ENCODE data around the gene CCSER1.
"Not testable (repeated sequence)": the region's sequence is repeated elsewhere in the genome, so short reads cannot be mapped to it uniquely, and the experiment has no call there.

The CCSER1 gene

GRCh38 chr4:90357117-90357710 is 230.0 kb downstream of the CCSER1 start:
- H3K36me3 ChIP-seq (ENCODE audit: control insufficient read depth, insufficient read depth, low read length), result no peaks in the 10 kb centered on the region
- no peaks in the 10 kb centered on the region for H3K4me1 ChIP-seq (ENCODE audit: control insufficient read depth, insufficient read depth, low read length)
- H3K9ac ChIP-seq (ENCODE audit: low read depth, low read length), result no peak overlapping the region
- H3K4me3 ChIP-seq (ENCODE audit: low read depth, low read length), result no peak overlapping the region
- H3K27ac ChIP-seq (ENCODE audit: low read depth, low read length), result no peak overlapping the region
- no peaks in the 10 kb centered on the region for H3K9me3 ChIP-seq (ENCODE audit: control insufficient read depth, insufficient read depth, low read length)
- no peaks in the 10 kb centered on the region for H3K27me3 ChIP-seq (ENCODE audit: control insufficient read depth, insufficient read depth, low read length)

GRCh38 chr4:90375081-90375480 is 247.9 kb downstream of the CCSER1 start:
- H3K9me3 ChIP-seq (ENCODE audit: control insufficient read depth, insufficient read depth, low read length), result no peaks in the 10 kb centered on the region
- H3K27ac ChIP-seq (ENCODE audit: low read depth, low read length), result no peak overlapping the region
- no peaks in the 10 kb centered on the region for H3K27me3 ChIP-seq (ENCODE audit: control insufficient read depth, insufficient read depth, low read length)
- H3K9ac ChIP-seq (ENCODE audit: low read depth, low read length), result no peak overlapping the region
- no peak overlapping the region for H3K4me3 ChIP-seq (ENCODE audit: low read depth, low read length)
- no peaks in the 10 kb centered on the region for H3K36me3 ChIP-seq (ENCODE audit: control insufficient read depth, insufficient read depth, low read length)
- H3K4me1 ChIP-seq (ENCODE audit: control insufficient read depth, insufficient read depth, low read length), result no peaks in the 10 kb centered on the region

GRCh38 chr4:90393215-90393614 is 266.0 kb downstream of the CCSER1 start:
- no peaks in the 10 kb centered on the region for H3K36me3 ChIP-seq (ENCODE audit: control insufficient read depth, insufficient read depth, low read length)
- H3K9ac ChIP-seq (ENCODE audit: low read depth, low read length), result no peak overlapping the region
- H3K4me3 ChIP-seq (ENCODE audit: low read depth, low read length), result no peak overlapping the region
- no peaks in the 10 kb centered on the region for H3K4me1 ChIP-seq (ENCODE audit: control insufficient read depth, insufficient read depth, low read length)
- H3K27ac ChIP-seq (ENCODE audit: low read depth, low read length), result no peak overlapping the region
- H3K27me3 ChIP-seq (ENCODE audit: control insufficient read depth, insufficient read depth, low read length), result no peaks in the 10 kb centered on the region
- no peaks in the 10 kb centered on the region for H3K9me3 ChIP-seq (ENCODE audit: control insufficient read depth, insufficient read depth, low read length)

GRCh38 chr4:90403781-90404180 is 276.6 kb downstream of the CCSER1 start:
- Histone ChIP-seq H3K9ac (ENCODE audit: low read depth, low read length) (no peak overlapping the region), H3K4me3 (ENCODE audit: low read depth, low read length) (no peak overlapping the region), H3K27me3 (ENCODE audit: control insufficient read depth, insufficient read depth, low read length) (no peaks in the 10 kb centered on the region), H3K36me3 (ENCODE audit: control insufficient read depth, insufficient read depth, low read length) (no peaks in the 10 kb centered on the region), H3K27ac (ENCODE audit: low read depth, low read length) (no peak overlapping the region), H3K4me1 (ENCODE audit: control insufficient read depth, insufficient read depth, low read length) (no peaks in the 10 kb centered on the region), H3K9me3 (ENCODE audit: control insufficient read depth, insufficient read depth, low read length) (peaks cover 10% of the 10 kb centered on the region)

- not testable (repeated sequence) for H3K9ac ChIP-seq (ENCODE audit: low read depth, low read length); H3K4me3 ChIP-seq (ENCODE audit: low read depth, low read length); H3K36me3 ChIP-seq (ENCODE audit: control insufficient read depth, insufficient read depth, low read length); H3K9me3 ChIP-seq (ENCODE audit: control insufficient read depth, insufficient read depth, low read length); H3K27ac ChIP-seq (ENCODE audit: low read depth, low read length); H3K27me3 ChIP-seq (ENCODE audit: control insufficient read depth, insufficient read depth, low read length); H3K4me1 ChIP-seq (ENCODE audit: control insufficient read depth, insufficient read depth, low read length)
Observed at GRCh38 chr4:90407897-90408296, 280.7 kb downstream of the CCSER1 start.

- H3K27ac ChIP-seq (ENCODE audit: low read depth, low read length); H3K9ac ChIP-seq (ENCODE audit: low read depth, low read length); H3K4me1 ChIP-seq (ENCODE audit: control insufficient read depth, insufficient read depth, low read length): not testable (repeated sequence)
Observed at GRCh38 chr4:90412786-90413185, 285.6 kb downstream of the CCSER1 start.

GRCh38 chr4:90415116-90415515 is 287.9 kb downstream of the CCSER1 start:
- Histone ChIP-seq H3K27me3 (ENCODE audit: control insufficient read depth, insufficient read depth, low read length) (no peaks in the 10 kb centered on the region), H3K9me3 (ENCODE audit: control insufficient read depth, insufficient read depth, low read length) (no peaks in the 10 kb centered on the region), H3K9ac (ENCODE audit: low read depth, low read length) (no peak overlapping the region), H3K36me3 (ENCODE audit: control insufficient read depth, insufficient read depth, low read length) (no peaks in the 10 kb centered on the region), H3K4me1 (ENCODE audit: control insufficient read depth, insufficient read depth, low read length) (no peaks in the 10 kb centered on the region), H3K27ac (ENCODE audit: low read depth, low read length) (no peak overlapping the region), H3K4me3 (ENCODE audit: low read depth, low read length) (no peak overlapping the region)

More at GRCh38 chr4:90412786-90413185, 285.6 kb downstream of the CCSER1 start:
- not testable (repeated sequence) for H3K4me3 ChIP-seq (ENCODE audit: low read depth, low read length); H3K27me3 ChIP-seq (ENCODE audit: control insufficient read depth, insufficient read depth, low read length); H3K9me3 ChIP-seq (ENCODE audit: control insufficient read depth, insufficient read depth, low read length); H3K36me3 ChIP-seq (ENCODE audit: control insufficient read depth, insufficient read depth, low read length)

- Histone ChIP-seq H3K27me3 (ENCODE audit: control insufficient read depth, insufficient read depth, low read length) (no peaks in the 10 kb centered on the region), H3K9ac (ENCODE audit: low read depth, low read length) (no peak overlapping the region), H3K9me3 (ENCODE audit: control insufficient read depth, insufficient read depth, low read length) (no peaks in the 10 kb centered on the region), H3K4me1 (ENCODE audit: control insufficient read depth, insufficient read depth, low read length) (no peaks in the 10 kb centered on the region), H3K4me3 (ENCODE audit: low read depth, low read length) (no peak overlapping the region), H3K27ac (ENCODE audit: low read depth, low read length) (no peak overlapping the region), H3K36me3 (ENCODE audit: control insufficient read depth, insufficient read depth, low read length) (no peaks in the 10 kb centered on the region)
Observed at GRCh38 chr4:90419124-90419711, 292.0 kb downstream of the CCSER1 start.

- no peaks in the 10 kb centered on the region for H3K9me3 ChIP-seq (ENCODE audit: control insufficient read depth, insufficient read depth, low read length)
- H3K4me3 ChIP-seq (ENCODE audit: low read depth, low read length), result no peak overlapping the region
- H3K27ac ChIP-seq (ENCODE audit: low read depth, low read length), result no peak overlapping the region
- no peaks in the 10 kb centered on the region for H3K36me3 ChIP-seq (ENCODE audit: control insufficient read depth, insufficient read depth, low read length)
- H3K27me3 ChIP-seq (ENCODE audit: control insufficient read depth, insufficient read depth, low read length), result no peaks in the 10 kb centered on the region
- H3K4me1 ChIP-seq (ENCODE audit: control insufficient read depth, insufficient read depth, low read length), result no peaks in the 10 kb centered on the region
- H3K9ac ChIP-seq (ENCODE audit: low read depth, low read length), result no peak overlapping the region
Observed at GRCh38 chr4:90421161-90421560, 294.0 kb downstream of the CCSER1 start.

GRCh38 chr4:90425893-90426292 is 298.7 kb downstream of the CCSER1 start:
- Histone ChIP-seq H3K4me3 (ENCODE audit: low read depth, low read length) (no peak overlapping the region), H3K4me1 (ENCODE audit: control insufficient read depth, insufficient read depth, low read length) (no peaks in the 10 kb centered on the region; the same call in 1 of the 2 replicates), H3K9me3 (ENCODE audit: control insufficient read depth, insufficient read depth, low read length) (no peaks in the 10 kb centered on the region), H3K27ac (ENCODE audit: low read depth, low read length) (no peak overlapping the region), H3K9ac (ENCODE audit: low read depth, low read length) (no peak overlapping the region), H3K27me3 (ENCODE audit: control insufficient read depth, insufficient read depth, low read length) (no peaks in the 10 kb centered on the region), H3K36me3 (ENCODE audit: control insufficient read depth, insufficient read depth, low read length) (no peaks in the 10 kb centered on the region)

- Histone ChIP-seq H3K4me1 (ENCODE audit: control insufficient read depth, insufficient read depth, low read length) (no peaks in the 10 kb centered on the region), H3K9me3 (ENCODE audit: control insufficient read depth, insufficient read depth, low read length) (no peaks in the 10 kb centered on the region), H3K4me3 (ENCODE audit: low read depth, low read length) (no peak overlapping the region), H3K36me3 (ENCODE audit: control insufficient read depth, insufficient read depth, low read length) (no peaks in the 10 kb centered on the region), H3K27ac (ENCODE audit: low read depth, low read length) (no peak overlapping the region), H3K9ac (ENCODE audit: low read depth, low read length) (no peak overlapping the region), H3K27me3 (ENCODE audit: control insufficient read depth, insufficient read depth, low read length) (no peaks in the 10 kb centered on the region)
Observed at GRCh38 chr4:90438522-90438921, 311.3 kb downstream of the CCSER1 start.

Data from HUES48 (cell line).